Ascending aorta (tissue), 2 donors: ENCODE results near the gene ITGA8. TPM values are rescaled to one million over a fixed set of nuclear protein-coding genes. Genes with fewer than 3 reads are reported as not detected.
A peak's percentile ranks its signal among the peaks of the same experiment; 100 is the strongest.

Experiments used
- DNase-seq, 2 donors: peaks; one replicate each; pipeline ENCODE4 v3.0.0-alpha.2; 2019; ENCODE audit warnings: low spot score in 2 of 2
- H3K27ac ChIP-seq, 2 donors: fragments of 200-600 bp; sonication (generic); one replicate each; pipeline ENCODE4 v1.5.1; 2016 to 2017; ENCODE audit warnings: mild to moderate bottlenecking in 1 of 2
- H3K27me3 ChIP-seq: fragments of 200-600 bp; sonication (generic); one replicate; pipeline ENCODE4 v1.5.1; 2017
- H3K36me3 ChIP-seq, 2 donors: fragments of 200-600 bp; sonication (generic); one replicate each; pipeline ENCODE4 v1.5.1; 2016
- H3K4me1 ChIP-seq, 2 donors: fragments of 200-600 bp; sonication (generic); one replicate each; pipeline ENCODE4 v1.5.1; 2016 to 2017; ENCODE audit warnings: mild to moderate bottlenecking in 1 of 2
- H3K4me3 ChIP-seq, 2 donors: fragments of 200-600 bp; sonication (generic); one replicate each; pipeline ENCODE4 v1.5.1; 2016 to 2017; ENCODE audit warnings: mild to moderate bottlenecking in 1 of 2
- H3K9me3 ChIP-seq, 2 donors: fragments of 200-600 bp; sonication (generic); one replicate each; pipeline ENCODE4 v1.5.1; 2016
- CTCF ChIP-seq, 3 experiments: fragments of 200-600 bp in 2 of 3; fragments of 450-650 bp in 1 of 3; sonication (generic) in 2 of 3; IDR thresholded peaks; one replicate each; pipeline ENCODE4 v1.5.1; 2016 to 2019; ENCODE audit warnings: antibody characterized with exemption in 3 of 3, mild to moderate bottlenecking in 1 of 3, moderate library complexity in 1 of 3
- intact Hi-C: fragments of 100-400 bp; cut with DNase I; formaldehyde crosslinking; loops from one replicate; pipeline ENCODE4 v1.15.1; 2023
- total RNA-seq: library from RNA; depleted of rRNA; stranded (reverse); fragments of >200 nt; gene quantifications from one replicate; pipeline ENCODE4 v1.1.0, GENCODE V29; 2016

Gene ITGA8
- total RNA-seq, 1 donor from 2014 or later = 231 TPM

- intact Hi-C loops = no loop called here
- H3K4me1 ChIP-seq = peaks cover 0 to 34% of the 10 kb centered on the region in 2 donors
- DNase-seq = no peak
- H3K4me3 ChIP-seq = no peak overlapping the region
- H3K9me3 ChIP-seq = no peaks in the 10 kb centered on the region
- peak overlapping the region in 1 of 2 donors; percentile 10 for H3K27ac ChIP-seq
- TF ChIP-seq CTCF (IDR thresholded peaks at IDR 0.05) = no peak
- no peaks in the 10 kb centered on the region for H3K27me3 ChIP-seq
- H3K36me3 ChIP-seq = peaks cover 54 to 75% of the 10 kb centered on the region in 2 donors
Measured at GRCh38 chr10:15570738-15571339, 148.9 kb downstream of the ITGA8 start.

GRCh38 chr10:15567952-15568351, 151.8 kb downstream of the ITGA8 start:
- peaks cover 0 to 30% of the 10 kb centered on the region in 2 donors for H3K4me1 ChIP-seq
- H3K27me3 ChIP-seq = no peaks in the 10 kb centered on the region
- no peak for DNase-seq
- H3K27ac ChIP-seq = peak overlapping the region; percentile 40 to 69
- peaks cover 54 to 72% of the 10 kb centered on the region in 2 donors for H3K36me3 ChIP-seq
- intact Hi-C loops = loop anchor here (5.0 kb wide), 2 partner anchors 36 to 131 kb away; no protein-coding TSS in a partner anchor
- H3K4me3 ChIP-seq = no peak overlapping the region
- TF ChIP-seq CTCF (IDR thresholded peaks at IDR 0.05) = no peak
- H3K9me3 ChIP-seq = no peaks in the 10 kb centered on the region

- intact Hi-C loops = no loop called here
- DNase-seq = no peak
- Histone ChIP-seq H3K4me1 (peaks cover 0 to 8% of the 10 kb centered on the region in 2 donors), H3K9me3 (no peaks in the 10 kb centered on the region), H3K27me3 (no peaks in the 10 kb centered on the region), H3K27ac (peak overlapping the region; percentile 13 to 46), H3K36me3 (peaks cover 77 to 78% of the 10 kb centered on the region in 2 donors), H3K4me3 (no peak overlapping the region)
- TF ChIP-seq CTCF (IDR thresholded peaks at IDR 0.05) = no peak
Measured at GRCh38 chr10:15563246-15563645, 156.5 kb downstream of the ITGA8 start.

- H3K4me1 ChIP-seq = peaks cover 0 to 2% of the 10 kb centered on the region in 2 donors
- DNase-seq = no peak
- H3K4me3 ChIP-seq = no peak overlapping the region
- intact Hi-C loops = no loop called here
- no peaks in the 10 kb centered on the region for H3K9me3 ChIP-seq
- peak overlapping the region; percentile 13 to 46 for H3K27ac ChIP-seq
- peaks cover 78 to 80% of the 10 kb centered on the region in 2 donors for H3K36me3 ChIP-seq
- no peaks in the 10 kb centered on the region for H3K27me3 ChIP-seq
- TF ChIP-seq CTCF (IDR thresholded peaks at IDR 0.05) = no peak
Measured at GRCh38 chr10:15562578-15562977, 157.1 kb downstream of the ITGA8 start.

- Histone ChIP-seq H3K27ac (peak overlapping the region; percentile 13 to 46), H3K27me3 (no peaks in the 10 kb centered on the region), H3K4me3 (no peak overlapping the region), H3K36me3 (peaks cover 78 to 80% of the 10 kb centered on the region in 2 donors), H3K9me3 (no peaks in the 10 kb centered on the region), H3K4me1 (no peaks in the 10 kb centered on the region)
- intact Hi-C loops = no loop called here
- no peak for DNase-seq
- TF ChIP-seq CTCF (IDR thresholded peaks at IDR 0.05) = no peak
Measured at GRCh38 chr10:15562116-15562515, 157.6 kb downstream of the ITGA8 start.
